Measurements from ENCODE around the gene PARD3B. TPM values are rescaled to one million over a fixed set of nuclear protein-coding genes. Genes with fewer than 3 reads are reported as not detected.

Gene PARD3B
- total and polyA plus RNA-seq, 7 donors: 0.42 to 6.0 (median 4.8) TPM

DNA sequence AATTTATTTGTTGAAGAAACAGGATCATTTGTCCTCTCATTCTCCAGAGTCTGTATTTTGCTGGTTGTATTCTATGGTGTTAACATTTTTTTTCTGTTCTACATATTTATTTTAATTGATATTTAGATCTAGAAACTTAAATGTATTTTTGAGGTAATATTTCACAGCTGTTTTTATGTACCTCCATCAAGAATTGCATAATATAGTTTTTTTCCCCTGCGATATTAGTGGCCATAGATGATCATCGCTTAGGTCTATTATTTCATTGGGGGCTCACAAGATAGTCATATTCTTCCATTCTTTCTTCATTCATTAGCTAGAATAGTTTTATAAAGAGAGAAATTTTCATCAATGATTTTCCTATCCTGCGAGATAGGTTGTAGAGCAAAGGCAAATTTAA lies 89.3 kb downstream of the PARD3B start:
- TF ChIP-seq, protein P1, sequence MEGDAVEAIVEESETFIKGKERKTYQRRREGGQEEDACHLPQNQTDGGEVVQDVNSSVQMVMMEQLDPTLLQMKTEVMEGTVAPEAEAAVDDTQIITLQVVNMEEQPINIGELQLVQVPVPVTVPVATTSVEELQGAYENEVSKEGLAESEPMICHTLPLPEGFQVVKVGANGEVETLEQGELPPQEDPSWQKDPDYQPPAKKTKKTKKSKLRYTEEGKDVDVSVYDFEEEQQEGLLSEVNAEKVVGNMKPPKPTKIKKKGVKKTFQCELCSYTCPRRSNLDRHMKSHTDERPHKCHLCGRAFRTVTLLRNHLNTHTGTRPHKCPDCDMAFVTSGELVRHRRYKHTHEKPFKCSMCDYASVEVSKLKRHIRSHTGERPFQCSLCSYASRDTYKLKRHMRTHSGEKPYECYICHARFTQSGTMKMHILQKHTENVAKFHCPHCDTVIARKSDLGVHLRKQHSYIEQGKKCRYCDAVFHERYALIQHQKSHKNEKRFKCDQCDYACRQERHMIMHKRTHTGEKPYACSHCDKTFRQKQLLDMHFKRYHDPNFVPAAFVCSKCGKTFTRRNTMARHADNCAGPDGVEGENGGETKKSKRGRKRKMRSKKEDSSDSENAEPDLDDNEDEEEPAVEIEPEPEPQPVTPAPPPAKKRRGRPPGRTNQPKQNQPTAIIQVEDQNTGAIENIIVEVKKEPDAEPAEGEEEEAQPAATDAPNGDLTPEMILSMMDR (IDR thresholded peaks at IDR 0.05): no peak
- H3K4me3 ChIP-seq: no peak overlapping the region
- no peak for DNase-seq
- intact Hi-C loops (cut with DNase I): no loop called here
- H3K36me3 ChIP-seq (ENCODE audit: insufficient read depth in 1 of 2, low read depth in 1 of 2): no peaks in the 10 kb centered on the region
- H3K9me3 ChIP-seq: no peaks in the 10 kb centered on the region
- no peaks in the 10 kb centered on the region for H3K27me3 ChIP-seq (ENCODE audit: insufficient read depth in 3 of 3, low read length in 2 of 3)
- ATAC-seq: no peak
- 98 to 99% (median 98%) methylated on average over 3 of the region's 3 CpGs for WGBS, 3 donors
- H3K4me1 ChIP-seq: no peaks in the 10 kb centered on the region
- H3K27ac ChIP-seq: no peak overlapping the region

DNA sequence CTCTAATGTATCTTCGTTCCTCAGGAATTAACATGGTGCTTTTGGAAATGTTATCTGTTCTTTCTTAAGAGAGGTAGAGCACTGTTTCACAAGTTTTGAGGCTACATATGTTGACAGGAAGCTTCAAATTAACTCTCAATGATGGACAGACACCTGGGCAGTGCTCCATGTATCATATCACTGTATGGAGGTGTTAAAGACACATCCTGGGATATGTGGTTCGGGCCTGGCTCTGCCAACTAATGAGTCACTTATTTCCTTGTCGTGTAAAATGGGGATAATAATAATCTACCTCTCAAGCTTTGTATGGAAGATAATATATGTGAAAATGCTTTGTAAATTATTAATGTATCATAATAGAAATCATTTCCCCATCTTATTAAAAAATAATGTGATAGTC lies 90.2 kb downstream of the PARD3B start:
- H3K27me3 ChIP-seq (ENCODE audit: insufficient read depth in 3 of 3, low read length in 2 of 3): no peaks in the 10 kb centered on the region
- ATAC-seq: no peak
- intact Hi-C loops (cut with DNase I): no loop called here
- TF ChIP-seq, protein P1 (IDR thresholded peaks at IDR 0.05): no peak
- no peaks in the 10 kb centered on the region for H3K36me3 ChIP-seq (ENCODE audit: insufficient read depth in 1 of 2, low read depth in 1 of 2)
- H3K4me3 ChIP-seq: no peak overlapping the region
- DNase-seq: no peak
- 54 to 71% (median 56%) methylated on average over 3 of the region's 3 CpGs for WGBS, 3 donors
- no peak overlapping the region for H3K27ac ChIP-seq
- H3K9me3 ChIP-seq: no peaks in the 10 kb centered on the region
- no peaks in the 10 kb centered on the region for H3K4me1 ChIP-seq

DNA sequence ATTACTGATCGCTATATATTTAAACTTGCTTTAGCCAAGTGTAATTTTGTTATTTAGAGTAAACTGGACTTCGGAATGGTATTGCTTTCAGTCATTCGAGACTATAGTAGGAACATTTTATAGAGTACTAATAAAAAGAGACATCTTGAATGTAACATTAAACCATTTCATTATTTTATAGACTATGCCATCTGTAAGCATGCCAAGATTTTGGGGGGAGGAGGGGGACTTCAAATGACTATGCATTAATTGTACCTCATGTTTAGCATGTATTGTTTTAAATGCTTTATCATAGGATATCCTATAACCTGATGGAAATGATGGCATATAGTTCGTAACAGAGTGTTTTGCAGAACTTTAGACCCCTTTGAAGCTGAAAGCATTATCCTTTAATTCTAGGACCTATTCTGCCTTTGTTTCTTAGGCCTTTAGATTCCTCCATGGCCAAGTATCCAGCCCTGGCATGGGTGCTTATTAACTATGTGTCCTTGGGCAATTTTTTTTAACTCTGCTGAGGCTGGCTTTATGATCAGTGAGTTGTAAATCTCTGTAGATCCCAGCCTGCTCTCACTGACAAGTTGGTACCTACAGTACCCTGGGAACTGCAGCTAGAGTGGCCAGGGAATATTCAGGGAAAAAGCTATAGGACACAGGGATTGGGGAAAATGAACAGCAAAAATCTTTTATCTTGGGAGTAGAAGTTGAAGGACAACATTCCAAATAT lies 93.4 kb downstream of the PARD3B start:
- Histone ChIP-seq H3K4me1 (no peaks in the 10 kb centered on the region), H3K27me3 (ENCODE audit: insufficient read depth in 3 of 3, low read length in 2 of 3) (no peaks in the 10 kb centered on the region), H3K9me3 (no peaks in the 10 kb centered on the region), H3K4me3 (no peak overlapping the region), H3K27ac (no peak overlapping the region), H3K36me3 (ENCODE audit: insufficient read depth in 1 of 2, low read depth in 1 of 2) (no peaks in the 10 kb centered on the region)
- ATAC-seq (no peak), DNase-seq (no peak)
- intact Hi-C loops (cut with DNase I): no loop called here
- WGBS, 3 donors: 85 to 89% (median 87%) methylated on average over 4 of the region's 4 CpGs
- TF ChIP-seq, protein P1 (IDR thresholded peaks at IDR 0.05): no peak

DNA sequence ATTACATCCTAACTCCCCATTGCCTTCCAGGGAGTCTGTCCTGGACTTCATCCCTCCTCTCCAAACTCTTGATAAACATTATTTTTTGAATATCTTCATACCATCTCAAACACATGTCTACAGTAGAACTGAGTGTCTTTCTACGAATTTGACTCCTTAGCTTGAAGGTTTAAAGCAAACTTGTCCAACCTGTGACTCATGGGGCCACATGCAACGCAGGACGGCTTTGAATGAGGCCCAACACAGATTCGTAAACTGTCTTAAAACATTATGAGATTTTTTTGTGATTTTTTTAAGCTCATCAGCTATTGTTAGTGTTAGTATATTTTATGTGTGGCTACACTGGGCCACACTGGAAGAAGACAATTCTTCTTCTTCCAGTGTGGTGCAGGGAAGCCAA lies 98.1 kb downstream of the PARD3B start:
- Histone ChIP-seq H3K4me3 (no peak overlapping the region), H3K27ac (no peak overlapping the region), H3K27me3 (ENCODE audit: insufficient read depth in 3 of 3, low read length in 2 of 3) (no peaks in the 10 kb centered on the region), H3K36me3 (ENCODE audit: insufficient read depth in 1 of 2, low read depth in 1 of 2) (no peaks in the 10 kb centered on the region), H3K4me1 (no peaks in the 10 kb centered on the region), H3K9me3 (no peaks in the 10 kb centered on the region)
- DNase-seq: no peak
- WGBS, 3 donors: 85 to 93% (median 89%) methylated on average over 4 of the region's 4 CpGs
- TF ChIP-seq, protein P1 (IDR thresholded peaks at IDR 0.05): no peak
- intact Hi-C loops (cut with DNase I): no loop called here
- ATAC-seq: no peak
